Fibroblast of mammary gland (primary cell): ENCODE data around the gene PPP1R2.
"Not testable (repeated sequence)": the region's sequence is repeated elsewhere in the genome, so short reads cannot be mapped to it uniquely, and the experiment has no call there.

Experiments used
- DNase-seq: peaks from one replicate; pipeline ENCODE4 v3.0.0-alpha.2; 2010; ENCODE audit warnings: low read depth
- H3K4me3 ChIP-seq: 2 replicates; pipeline ENCODE4 v1.5.1; 2011; ENCODE audit warnings: low read depth, mild to moderate bottlenecking, low read length, moderate library complexity; ENCODE audit not compliant: control insufficient read depth
- TF ChIP-seq, protein P1 (sequence below): conservative IDR thresholded peaks from 2 replicates; pipeline ENCODE4 v1.5.1; 2011; ENCODE audit warnings: low read depth, low read length, inconsistent platforms; ENCODE audit not compliant: control insufficient read depth, insufficient read depth

The PPP1R2 gene

DNA sequence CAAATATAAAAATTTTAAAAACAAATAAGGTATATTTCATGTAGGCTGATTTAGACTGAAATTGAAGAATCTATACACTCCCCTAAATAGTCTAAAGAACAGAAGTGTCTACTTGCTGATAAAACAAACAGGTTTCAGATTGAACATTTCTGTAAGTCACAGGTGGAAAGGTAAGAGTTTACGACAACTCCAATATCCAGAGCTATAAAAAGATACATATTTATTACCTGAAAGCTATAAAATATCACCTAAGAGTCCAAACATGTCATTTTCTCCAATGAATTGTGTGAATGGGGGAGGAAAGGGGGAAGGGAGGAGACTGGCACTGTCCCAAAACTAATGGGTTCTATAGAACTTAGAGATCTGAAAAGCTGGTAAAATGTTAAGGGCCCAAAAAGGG is 26.1 kb downstream of the PPP1R2 start:
- TF ChIP-seq, protein P1, sequence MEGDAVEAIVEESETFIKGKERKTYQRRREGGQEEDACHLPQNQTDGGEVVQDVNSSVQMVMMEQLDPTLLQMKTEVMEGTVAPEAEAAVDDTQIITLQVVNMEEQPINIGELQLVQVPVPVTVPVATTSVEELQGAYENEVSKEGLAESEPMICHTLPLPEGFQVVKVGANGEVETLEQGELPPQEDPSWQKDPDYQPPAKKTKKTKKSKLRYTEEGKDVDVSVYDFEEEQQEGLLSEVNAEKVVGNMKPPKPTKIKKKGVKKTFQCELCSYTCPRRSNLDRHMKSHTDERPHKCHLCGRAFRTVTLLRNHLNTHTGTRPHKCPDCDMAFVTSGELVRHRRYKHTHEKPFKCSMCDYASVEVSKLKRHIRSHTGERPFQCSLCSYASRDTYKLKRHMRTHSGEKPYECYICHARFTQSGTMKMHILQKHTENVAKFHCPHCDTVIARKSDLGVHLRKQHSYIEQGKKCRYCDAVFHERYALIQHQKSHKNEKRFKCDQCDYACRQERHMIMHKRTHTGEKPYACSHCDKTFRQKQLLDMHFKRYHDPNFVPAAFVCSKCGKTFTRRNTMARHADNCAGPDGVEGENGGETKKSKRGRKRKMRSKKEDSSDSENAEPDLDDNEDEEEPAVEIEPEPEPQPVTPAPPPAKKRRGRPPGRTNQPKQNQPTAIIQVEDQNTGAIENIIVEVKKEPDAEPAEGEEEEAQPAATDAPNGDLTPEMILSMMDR, result no peak
- DNase-seq, result no peak
- H3K4me3 ChIP-seq, result no peak overlapping the region

DNA sequence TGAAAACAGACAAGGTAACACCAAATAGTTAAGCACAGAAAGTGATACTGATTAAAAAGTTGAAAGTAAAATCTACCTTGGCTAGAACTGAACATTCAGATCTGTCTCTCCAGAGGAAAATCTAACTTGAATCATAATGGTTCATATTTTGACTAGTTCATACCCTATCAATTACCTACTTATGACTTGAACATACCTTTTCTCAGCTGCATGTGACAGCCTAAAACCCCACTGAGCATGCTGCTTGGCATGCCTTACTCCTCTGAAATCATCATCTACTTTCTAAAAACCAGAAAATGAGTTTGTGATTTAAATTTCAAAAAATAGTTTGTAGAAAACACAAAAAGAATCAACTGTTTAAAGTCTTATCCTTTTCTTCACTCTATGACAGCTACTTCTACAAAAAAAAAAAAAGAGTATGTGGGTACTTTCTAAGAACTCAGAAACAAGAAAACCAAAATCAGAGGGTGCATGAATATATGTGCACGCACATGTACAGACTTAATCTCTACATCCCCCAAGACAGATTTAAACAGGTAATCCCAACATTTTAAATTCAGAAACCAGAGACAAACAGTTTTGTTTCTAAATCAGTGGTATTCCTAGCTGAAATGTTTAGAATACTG is 28.4 kb downstream of the PPP1R2 start:
- H3K4me3 ChIP-seq, DNase-seq: not testable (repeated sequence)

DNA sequence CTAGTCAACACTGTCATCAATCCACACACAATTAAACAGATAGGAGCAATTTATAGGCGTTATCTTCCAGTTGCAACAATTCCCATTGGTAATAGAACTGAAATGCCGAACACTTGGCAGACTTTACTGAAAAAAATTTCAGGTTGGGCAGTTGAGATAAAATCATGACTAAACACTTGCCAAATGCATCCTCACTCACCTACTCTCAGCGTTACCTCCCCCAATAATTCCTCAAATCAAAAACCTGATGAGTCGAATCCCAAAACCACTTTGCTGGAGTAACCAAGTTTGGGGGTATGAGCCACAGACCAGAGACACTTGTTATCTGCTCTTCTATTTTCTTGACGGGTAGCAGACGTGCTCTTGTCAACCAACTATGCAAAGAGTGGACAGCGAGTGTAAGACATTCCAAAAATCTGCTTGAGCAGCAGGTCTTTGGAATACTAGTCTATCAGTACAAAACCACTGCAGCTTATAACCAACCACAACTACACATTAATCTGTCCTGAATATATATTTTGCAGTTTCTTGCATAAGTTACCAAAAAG is 30.3 kb downstream of the PPP1R2 start:
- H3K4me3 ChIP-seq, result no peak overlapping the region
- TF ChIP-seq, protein P1, result no peak
- no peak for DNase-seq

DNA sequence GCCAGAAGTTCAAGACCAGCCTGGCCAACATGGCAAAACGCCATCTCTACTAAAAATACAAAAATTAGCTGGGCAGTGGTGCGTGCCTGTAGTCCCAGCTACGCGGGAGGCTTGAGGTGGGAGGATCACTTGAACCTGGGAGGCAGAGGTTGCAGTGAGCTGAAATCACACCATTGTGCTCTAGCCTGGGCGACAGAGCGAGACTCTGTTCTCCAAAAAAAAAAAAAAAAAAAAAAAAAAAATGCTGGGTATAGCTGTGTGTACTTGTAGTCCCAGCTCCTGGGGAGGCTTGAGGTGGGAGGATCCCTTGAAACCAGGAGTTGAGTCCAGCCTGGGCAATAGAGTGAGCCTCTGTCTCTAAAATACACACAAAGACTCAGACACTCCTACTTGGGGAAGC is 32.0 kb downstream of the PPP1R2 start:
- DNase-seq, result no peak
- TF ChIP-seq, protein P1, result no peak
- H3K4me3 ChIP-seq, result no peak overlapping the region

DNA sequence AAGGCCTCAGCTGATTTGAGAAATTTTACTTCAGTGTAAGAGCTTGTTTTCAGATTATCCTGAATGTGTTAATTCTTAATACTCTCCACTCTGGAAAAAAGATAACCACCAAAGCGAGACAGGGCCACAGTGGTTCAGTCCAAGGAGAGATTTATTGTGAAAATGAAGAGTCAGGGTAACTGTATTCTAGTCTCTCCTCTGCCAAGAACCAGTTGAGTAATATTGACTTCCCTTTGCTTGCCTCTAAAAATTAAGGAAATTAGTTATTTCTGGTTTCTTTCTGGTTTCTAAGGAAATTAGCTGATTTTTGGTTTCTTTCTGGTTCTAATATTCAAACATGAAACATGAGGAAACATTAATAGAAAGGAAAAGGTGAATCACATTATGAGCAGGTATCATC is 34.9 kb downstream of the PPP1R2 start:
- no peak overlapping the region for H3K4me3 ChIP-seq

DNA sequence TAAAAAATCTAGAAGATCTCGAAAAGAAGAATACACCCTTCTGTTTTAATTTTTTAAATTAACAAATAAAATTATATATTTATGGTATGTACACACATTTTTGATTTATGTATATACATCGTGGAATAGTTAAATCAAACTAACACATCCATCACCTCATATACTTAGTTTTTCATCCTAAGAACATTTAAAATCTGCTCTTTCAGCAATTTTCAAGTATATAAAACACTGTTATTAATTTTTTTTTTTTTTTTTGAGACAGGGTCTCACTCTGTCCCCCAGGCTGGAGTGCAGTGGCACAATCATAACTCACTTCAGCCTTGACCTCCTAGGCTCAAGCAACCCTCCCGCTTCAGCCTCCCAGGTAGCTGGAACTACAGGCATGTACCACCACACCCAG is 67.5 kb downstream of the PPP1R2 start:
- TF ChIP-seq, protein P1, result no peak
- H3K4me3 ChIP-seq, result no peak overlapping the region
- no peak for DNase-seq

More for the DNA sequence above, 34.9 kb downstream of the PPP1R2 start:
- DNase-seq, result no peak
- TF ChIP-seq, protein P1, result no peak

DNA sequence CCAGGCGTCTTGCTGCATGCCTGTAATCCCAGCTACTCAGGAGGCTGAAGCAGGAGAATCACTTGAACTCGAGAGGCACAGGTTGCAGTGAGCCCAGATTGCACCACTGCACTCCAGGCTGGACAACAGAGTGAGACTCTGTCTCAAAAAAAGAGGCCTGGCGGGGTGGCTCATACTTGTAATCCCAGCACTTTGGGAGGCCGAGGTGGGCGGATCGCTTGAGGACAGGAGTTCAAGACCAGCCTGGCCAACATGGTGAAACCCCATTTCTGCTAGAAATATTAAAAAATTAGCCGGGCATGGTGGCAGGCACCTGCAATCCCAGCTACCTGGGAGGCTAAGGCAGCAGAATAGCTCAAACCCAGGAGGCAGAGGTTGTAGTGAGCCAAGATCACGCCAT is 68.0 kb downstream of the PPP1R2 start:
- not testable (repeated sequence) for H3K4me3 ChIP-seq, DNase-seq

DNA sequence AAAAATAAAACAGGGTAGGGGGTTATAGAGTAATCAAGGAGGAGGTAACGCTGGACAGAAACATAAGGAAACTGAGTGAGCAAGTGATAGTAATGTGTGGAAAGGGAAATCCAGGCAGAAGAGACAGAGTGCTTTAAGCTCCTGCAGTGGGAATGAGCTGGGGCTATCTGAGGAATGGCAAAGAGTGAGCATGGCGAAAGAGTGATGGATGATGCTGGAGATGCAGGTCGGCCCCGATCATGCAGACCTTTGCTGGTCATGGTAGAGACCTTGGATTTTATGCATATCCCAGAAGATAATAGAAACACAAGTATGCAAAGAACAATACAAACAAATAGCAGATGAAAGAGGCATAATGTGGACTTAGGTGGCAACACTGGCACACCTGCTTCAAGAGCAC is 74.3 kb downstream of the PPP1R2 start:
- DNase-seq, result no peak
- H3K4me3 ChIP-seq, result no peak overlapping the region
- TF ChIP-seq, protein P1, result no peak
